ENCODE results near the gene TCTN3.

GRCh38 chr10:95660283-95660682 is 33.4 kb downstream of the TCTN3 start:
- TF ChIP-seq EZH2 (IDR thresholded peaks at IDR 0.05; ENCODE audit: borderline replicate concordance, low read depth, low read length, severe bottlenecking) = no peak
- no peak for TF ChIP-seq CTCF (IDR thresholded peaks at IDR 0.05; ENCODE audit: borderline replicate concordance, extremely low read depth, low read length, poor library complexity, severe bottlenecking)
